ENCODE results near the gene CAMK2N2. TPM values are rescaled to one million over a fixed set of nuclear protein-coding genes. Genes with fewer than 3 reads are reported as not detected.

CAMK2N2 gene
- total and polyA plus RNA-seq, 9 of the 15 experiments (the other 6 are each of a cell fraction or from before 2014, with no cell fraction given) = 0.08 to 0.22 (median 0.11) TPM; not detected in 5

DNA sequence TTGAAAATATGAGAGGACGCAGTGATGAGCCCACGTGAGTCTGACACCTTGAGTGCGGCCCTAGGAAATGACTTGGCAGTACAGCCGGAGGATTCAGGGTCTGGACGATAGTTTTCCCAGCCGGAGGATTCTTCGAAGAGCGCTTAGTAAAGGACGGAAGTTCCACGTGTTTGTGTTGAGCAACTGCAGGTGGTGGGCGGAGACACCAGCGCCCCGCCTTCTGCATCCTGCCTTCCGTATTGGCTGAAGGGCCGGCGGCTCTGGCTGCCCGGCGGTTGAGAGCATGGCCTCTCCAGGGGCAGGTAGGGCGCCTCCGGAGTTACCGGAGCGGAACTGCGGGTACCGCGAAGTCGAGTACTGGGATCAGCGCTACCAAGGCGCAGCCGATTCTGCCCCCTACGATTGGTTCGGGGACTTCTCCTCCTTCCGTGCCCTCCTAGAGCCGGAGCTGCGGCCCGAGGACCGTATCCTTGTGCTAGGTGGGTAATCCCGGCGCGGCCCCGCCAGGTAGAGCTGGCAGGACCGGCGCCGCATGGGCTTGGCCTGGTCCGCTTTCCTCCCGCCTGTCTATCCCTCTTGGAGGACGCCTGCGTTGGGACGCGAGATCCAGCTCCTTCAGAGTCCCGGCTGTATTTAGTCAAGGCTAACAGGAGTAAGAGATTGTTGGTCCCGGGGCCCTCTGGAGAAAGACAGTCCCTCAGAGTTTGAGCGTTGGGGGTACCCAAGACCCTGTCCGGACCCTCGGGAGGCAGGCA, 11.8 kb downstream of the CAMK2N2 start, which contains the start of gene EEF1AKMT4 (continued):
- TF ChIP-seq ETS1 (conservative IDR thresholded peaks at IDR 0.05; ENCODE audit: control insufficient read depth, low read depth, low read length) (0 out of 2 replicates have a peak, but pooled peaks have one; percentile 25), NCOA1 (IDR thresholded peaks at IDR 0.05; ENCODE audit: low read depth) (0 out of 2 replicates have a peak, but pooled peaks have one; percentile 10), KLF1 (tag; IDR thresholded peaks at IDR 0.05) (no peak), MAFF (IDR thresholded peaks at IDR 0.05; ENCODE audit: low read length) (no peak; the same call in 1 of the 2 replicates), TBP (optimal IDR thresholded peaks at IDR 0.05; ENCODE audit: low read depth, low read length) (peak; percentile 88), FOXK2 (conservative IDR thresholded peaks at IDR 0.05 in 1 of 2, IDR thresholded peaks at IDR 0.05 in 1 of 2; ENCODE audit: low read depth in 2 of 2) (peak; percentile 96 to 97), CBFB (CRISPR knock-in tag; IDR thresholded peaks at IDR 0.05) (no peak), ZNF592 (IDR thresholded peaks at IDR 0.05) (no peak), SIN3B (IDR thresholded peaks at IDR 0.05; ENCODE audit: low read depth) (peak; percentile 37; the same call in 1 of the 2 replicates), SIX5 (IDR thresholded peaks at IDR 0.05; ENCODE audit: borderline replicate concordance in 1 of 2, insufficient read depth in 1 of 2, low read depth in 1 of 2, low read length in 2 of 2) (peak in 1 of 2 experiments; percentile 20; a peak in 1 of 4 replicates), HMBOX1 (IDR thresholded peaks at IDR 0.05) (no peak), GABPB1 (CRISPR knock-in tag; IDR thresholded peaks at IDR 0.05) (peak; percentile 70; the same call in 1 of the 2 replicates), GTF2A2 (tag; IDR thresholded peaks at IDR 0.05) (peak; percentile 58; the same call in 1 of the 2 replicates), POLR2B (IDR thresholded peaks at IDR 0.05; ENCODE audit: low read depth, partially characterized antibody) (peak; percentile 21), ZNF408 (CRISPR knock-in tag; IDR thresholded peaks at IDR 0.05; ENCODE audit: low read depth) (no peak)
- TF ChIP-seq, protein P1, sequence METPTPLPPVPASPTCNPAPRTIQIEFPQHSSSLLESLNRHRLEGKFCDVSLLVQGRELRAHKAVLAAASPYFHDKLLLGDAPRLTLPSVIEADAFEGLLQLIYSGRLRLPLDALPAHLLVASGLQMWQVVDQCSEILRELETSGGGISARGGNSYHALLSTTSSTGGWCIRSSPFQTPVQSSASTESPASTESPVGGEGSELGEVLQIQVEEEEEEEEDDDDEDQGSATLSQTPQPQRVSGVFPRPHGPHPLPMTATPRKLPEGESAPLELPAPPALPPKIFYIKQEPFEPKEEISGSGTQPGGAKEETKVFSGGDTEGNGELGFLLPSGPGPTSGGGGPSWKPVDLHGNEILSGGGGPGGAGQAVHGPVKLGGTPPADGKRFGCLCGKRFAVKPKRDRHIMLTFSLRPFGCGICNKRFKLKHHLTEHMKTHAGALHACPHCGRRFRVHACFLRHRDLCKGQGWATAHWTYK (CRISPR knock-in tag; IDR thresholded peaks at IDR 0.05) = no peak
- TF ChIP-seq, protein P2, sequence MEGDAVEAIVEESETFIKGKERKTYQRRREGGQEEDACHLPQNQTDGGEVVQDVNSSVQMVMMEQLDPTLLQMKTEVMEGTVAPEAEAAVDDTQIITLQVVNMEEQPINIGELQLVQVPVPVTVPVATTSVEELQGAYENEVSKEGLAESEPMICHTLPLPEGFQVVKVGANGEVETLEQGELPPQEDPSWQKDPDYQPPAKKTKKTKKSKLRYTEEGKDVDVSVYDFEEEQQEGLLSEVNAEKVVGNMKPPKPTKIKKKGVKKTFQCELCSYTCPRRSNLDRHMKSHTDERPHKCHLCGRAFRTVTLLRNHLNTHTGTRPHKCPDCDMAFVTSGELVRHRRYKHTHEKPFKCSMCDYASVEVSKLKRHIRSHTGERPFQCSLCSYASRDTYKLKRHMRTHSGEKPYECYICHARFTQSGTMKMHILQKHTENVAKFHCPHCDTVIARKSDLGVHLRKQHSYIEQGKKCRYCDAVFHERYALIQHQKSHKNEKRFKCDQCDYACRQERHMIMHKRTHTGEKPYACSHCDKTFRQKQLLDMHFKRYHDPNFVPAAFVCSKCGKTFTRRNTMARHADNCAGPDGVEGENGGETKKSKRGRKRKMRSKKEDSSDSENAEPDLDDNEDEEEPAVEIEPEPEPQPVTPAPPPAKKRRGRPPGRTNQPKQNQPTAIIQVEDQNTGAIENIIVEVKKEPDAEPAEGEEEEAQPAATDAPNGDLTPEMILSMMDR (IDR thresholded peaks at IDR 0.05 in 2 of 3, conservative IDR thresholded peaks at IDR 0.05 in 1 of 3; ENCODE audit: insufficient read depth in 2 of 3, low read depth in 1 of 3, low read length in 3 of 3) = peak; percentile 75 to 92 (median 82)

All from K562 (cell line).